ENCODE measurements around the gene ARHGEF2. TPM values are rescaled to one million over a fixed set of nuclear protein-coding genes. Genes with fewer than 3 reads are reported as not detected.

Gene ARHGEF2
- total RNA-seq = 55.6 and 76.6 TPM in 2 replicates

DNA sequence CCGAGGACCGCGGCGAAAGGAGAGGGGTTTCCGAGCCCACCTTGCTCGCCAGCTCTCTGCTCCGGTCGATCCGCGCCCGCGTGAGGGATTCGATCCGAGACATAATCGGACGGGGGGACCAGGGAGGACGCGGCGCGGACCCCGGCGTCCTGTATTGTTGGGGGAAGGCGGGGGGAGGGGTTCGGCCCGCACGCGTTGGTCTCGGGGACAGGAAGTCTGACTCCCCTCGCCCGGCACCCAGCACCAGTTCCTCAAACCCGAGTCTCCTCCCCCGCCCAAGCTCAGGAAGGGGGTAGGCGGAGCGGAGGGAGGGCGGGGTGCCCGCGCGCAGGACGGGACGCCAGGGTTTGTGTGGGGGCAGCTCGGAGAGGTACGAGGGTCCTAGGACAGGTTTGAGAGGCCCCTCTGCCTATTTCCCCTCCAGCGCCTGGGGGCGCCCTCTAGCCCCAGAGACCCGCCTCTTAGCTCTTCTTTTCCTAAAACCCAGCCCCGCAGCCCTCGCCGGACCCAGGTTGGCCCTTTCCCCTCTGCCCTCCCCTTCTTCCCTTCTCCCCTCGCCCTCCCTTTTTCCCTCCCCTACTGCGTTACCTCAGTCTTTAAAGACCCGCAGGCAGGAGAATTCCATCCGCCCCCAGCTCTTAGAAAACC lies at the start of gene ARHGEF2:
Gene ARHGEF2 (minus strand): TSS at position 223 of the 648 bp plus-strand sequence. CDS start 120 bp downstream, at position 103.

DNA sequence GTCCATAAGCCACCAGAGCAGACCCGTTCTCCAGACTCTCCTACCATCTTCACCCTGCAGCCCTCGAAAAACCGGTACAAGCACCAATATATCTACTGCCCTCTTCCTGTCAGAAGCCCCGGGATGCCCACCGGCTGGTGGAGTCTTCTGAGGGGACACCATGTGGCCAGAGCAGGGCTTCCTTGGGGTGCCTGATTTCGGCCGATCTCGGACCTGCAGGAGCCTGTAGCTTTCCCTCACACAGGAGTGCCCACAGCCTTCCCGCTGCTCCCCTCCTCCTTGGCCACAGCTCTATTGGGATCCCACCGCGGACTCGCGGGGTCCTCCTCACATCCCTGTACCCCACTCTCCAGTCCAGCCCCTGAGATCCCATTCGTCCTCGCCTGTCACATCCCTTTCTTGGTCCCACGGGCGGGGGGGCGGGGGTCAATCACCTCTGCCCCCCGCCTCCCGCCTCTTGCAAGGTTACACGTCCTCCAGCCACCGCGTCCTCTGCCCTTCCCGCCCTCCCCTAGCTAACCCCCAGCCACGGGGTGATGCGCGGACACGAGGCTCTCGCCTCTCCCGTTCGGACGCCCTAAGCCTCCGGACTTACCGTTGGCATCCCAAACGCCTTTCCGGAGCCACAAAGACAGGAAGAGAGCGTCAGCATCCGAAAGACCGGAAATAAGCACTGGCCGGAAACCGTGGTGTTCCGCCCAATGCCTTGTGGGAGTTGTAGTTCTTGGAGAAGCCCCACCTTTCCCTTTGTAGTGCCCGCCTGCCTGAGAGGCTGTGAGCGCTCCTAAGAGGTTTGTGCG lies 42.1 kb upstream of the ARHGEF2 start, which contains the start of gene SSR2:
Gene SSR2 (minus strand): TSS at position 659 of the 800 bp plus-strand sequence. CDS start 784 bp downstream, outside the sequence.

DNA sequence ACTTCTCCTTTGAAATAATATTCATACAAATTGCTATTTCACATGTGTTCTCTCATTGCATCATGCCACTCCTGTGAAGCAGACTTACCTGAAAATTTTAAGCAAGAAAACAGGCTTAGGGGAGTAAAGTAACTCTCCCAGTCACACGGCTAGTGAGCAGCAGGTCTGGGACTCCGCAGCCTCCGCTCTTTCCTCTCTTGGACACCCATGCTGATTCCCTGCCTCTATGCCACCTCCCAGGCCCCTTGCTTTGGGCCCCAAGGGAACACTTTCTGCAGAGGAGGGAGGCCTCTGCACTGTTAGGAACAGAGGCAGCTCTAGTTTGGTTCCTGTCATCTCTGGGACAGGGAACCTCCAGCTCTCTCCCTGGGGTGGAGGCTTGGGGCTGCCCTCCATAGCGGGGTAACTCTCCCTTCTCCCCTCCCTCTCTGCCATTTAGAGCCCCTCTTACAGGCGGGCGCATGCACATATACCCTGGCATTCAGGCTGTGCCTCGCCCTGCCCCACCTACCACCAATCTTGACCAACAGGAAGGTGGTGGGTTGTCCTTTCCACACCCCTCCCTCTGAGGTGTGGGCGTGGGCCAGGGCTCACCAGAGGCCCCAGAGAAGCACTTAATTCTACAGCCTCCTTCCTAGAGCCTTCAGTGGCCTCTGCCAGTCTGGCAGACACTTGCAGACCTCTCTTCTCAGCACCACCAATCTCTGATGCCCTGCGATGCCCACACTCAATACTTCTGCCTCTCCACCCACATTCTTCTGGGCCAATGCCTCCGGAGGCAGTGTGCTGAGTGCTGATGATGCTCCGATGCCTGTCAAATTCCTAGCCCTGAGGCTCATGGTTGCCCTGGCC lies 37.1 kb downstream of the ARHGEF2 start, which contains the start of gene RXFP4:
Gene RXFP4 (plus strand): TSS at position 646 of the 852 bp plus-strand sequence. CDS start 72 bp downstream, at position 718.

DNA sequence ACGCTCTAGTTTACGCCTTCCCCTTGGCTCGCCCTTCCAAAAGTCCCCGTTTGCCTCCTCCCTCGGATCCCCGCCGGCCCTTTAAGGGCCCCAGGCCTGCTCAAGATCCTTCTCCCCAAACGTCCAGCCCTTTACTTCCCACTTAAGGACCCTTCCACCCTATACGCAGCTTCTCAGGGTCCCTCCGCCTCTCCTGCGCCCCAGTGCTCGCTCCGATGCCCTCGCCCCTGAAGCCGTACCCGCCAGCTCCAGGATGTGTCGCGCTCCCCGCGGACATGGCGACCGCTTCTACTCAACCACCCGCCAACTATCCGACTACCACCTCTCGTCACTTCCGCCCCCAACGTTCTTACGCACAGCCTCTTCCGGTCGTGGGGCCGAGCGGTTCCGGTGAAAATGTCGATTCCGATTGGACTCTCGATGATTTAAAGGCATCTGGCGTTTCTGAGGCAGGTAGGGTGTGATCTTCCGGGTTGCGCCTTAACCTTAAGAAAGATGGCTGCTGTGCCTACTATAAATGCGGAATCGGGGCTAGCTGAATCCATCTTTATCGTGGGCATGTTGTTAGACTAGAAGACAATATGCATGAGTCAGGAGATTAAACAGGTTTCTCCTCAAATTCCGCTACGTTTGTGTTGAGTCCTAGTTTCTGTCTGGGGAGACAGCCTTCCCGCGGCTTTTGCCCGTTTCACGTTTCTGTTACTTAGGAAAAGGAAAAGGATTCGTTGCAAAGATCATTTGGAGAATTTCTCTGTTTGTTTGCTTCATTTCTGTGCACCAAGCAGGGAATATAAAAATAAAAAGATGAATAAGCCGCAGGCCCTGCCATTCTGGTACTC lies 44.0 kb downstream of the ARHGEF2 start, which contains the start of gene KHDC4:
Gene KHDC4 (minus strand): TSS at position 317 of the 839 bp plus-strand sequence. CDS start 40 bp downstream, at position 277.

DNA sequence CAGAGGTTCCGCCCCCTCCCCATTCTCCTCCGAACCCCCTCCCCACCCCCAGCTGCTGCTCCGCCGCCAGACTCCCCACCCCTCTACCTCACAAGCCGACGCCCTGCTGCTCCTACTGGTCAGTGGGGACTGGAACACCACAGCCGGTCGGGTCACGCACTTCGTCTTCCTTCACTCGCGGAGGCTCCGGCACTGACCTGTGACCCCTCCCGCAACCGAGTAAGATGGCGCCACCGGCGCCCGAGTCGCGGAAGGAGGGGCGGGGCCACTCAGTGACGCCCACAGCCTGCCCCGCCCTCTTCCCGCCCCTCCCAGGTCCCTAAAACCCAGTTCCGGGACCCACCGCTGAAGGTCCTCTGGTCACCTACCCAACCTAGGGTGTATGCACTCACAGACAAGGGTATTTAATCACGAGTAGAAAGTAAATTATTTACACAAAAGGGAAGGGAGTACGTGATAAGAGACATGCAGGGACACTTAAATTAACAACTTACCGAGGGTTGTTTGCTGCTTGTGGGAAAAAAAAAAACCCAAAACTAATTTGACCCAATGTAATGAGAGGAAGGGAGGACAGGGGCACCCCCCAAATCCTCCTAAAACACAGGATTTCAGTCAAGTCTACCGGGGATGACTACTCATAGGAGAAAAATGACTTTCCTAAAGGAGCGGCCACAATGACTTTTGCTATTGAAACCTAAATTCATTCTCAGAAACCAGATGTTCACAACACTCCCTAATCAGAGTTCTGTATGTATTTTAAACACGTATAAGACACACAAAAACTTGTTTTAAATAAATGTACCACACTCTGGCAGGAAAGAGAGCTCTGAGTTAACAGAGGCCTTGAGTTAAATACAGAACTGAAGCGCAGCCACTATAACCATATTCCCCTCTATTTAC lies 66.9 kb downstream of the ARHGEF2 start, which contains the start of gene RIT1:
Gene RIT1 (minus strand): TSS at position 194 of the 900 bp plus-strand sequence. CDS start 588 bp downstream, outside the sequence.

Other genes starting within 250 kb of the ARHGEF2 start
- gene GON4L, start 121.3 kb downstream of the ARHGEF2 start, total RNA-seq = 16.0 and 17.4 TPM in 2 replicates
- 0.21 and 3.4 TPM in 2 replicates for gene SYT11, start 119.0 kb downstream of the ARHGEF2 start, total RNA-seq
- gene RIT1, start 67.2 kb downstream of the ARHGEF2 start, total RNA-seq = 35.0 and 35.2 TPM in 2 replicates
- 12.3 and 23.9 TPM in 2 replicates for gene KHDC4, start 44.1 kb downstream of the ARHGEF2 start, total RNA-seq
- gene RXFP4, start 36.9 kb downstream of the ARHGEF2 start, total RNA-seq = 0.24 TPM in 1 of 2 replicates, not detected in the other
- 326 and 576 TPM in 2 replicates for gene SSR2, start 42.4 kb upstream of the ARHGEF2 start, total RNA-seq
- 17.6 and 18.3 TPM in 2 replicates for gene UBQLN4, start 75.3 kb upstream of the ARHGEF2 start, total RNA-seq
- gene LAMTOR2, start 76.2 kb upstream of the ARHGEF2 start, total RNA-seq = 48.4 and 74.9 TPM in 2 replicates
- gene RAB25, start 82.6 kb upstream of the ARHGEF2 start, total RNA-seq = 52.2 and 69.4 TPM in 2 replicates
- gene MEX3A, start 103.9 kb upstream of the ARHGEF2 start, total RNA-seq = 1.9 and 6.5 TPM in 2 replicates
- 687 and 701 TPM in 2 replicates for gene LMNA, start 136.2 kb upstream of the ARHGEF2 start, total RNA-seq
- gene SEMA4A, start 175.0 kb upstream of the ARHGEF2 start, total RNA-seq = 3.4 TPM in 2 replicates
- 4.8 and 6.8 TPM in 2 replicates for gene SLC25A44, start 215.6 kb upstream of the ARHGEF2 start, total RNA-seq
- gene PMF1, start 234.5 kb upstream of the ARHGEF2 start, total RNA-seq = 36.4 and 58.4 TPM in 2 replicates

All from tracheal epithelial cell (primary cell).